GM12878 (cell line): ENCODE results near the gene ARFGAP3. TPM values are rescaled to one million over a fixed set of nuclear protein-coding genes. Genes with fewer than 3 reads are reported as not detected.

Source experiments
- ATAC-seq: fragments of 200-7000 bp; cut with Tn5 transposase; 3 replicates; pipeline ENCODE4 v1.9.1; 2020; ENCODE audit warnings: mild to moderate bottlenecking, moderate library complexity
- BruUV-seq: library from RNA; stranded (reverse); fragments of 400-500 nt; replicated peaks from 2 replicates; lab custom pipeline; 2021; lab: Mats Ljungman, UMichigan
- CTCF ChIA-PET: fragments of 300-600 bp; sonication (Branson Sonifier 250); formaldehyde crosslinking; extraction: SDS; loops from one replicate; lab custom pipeline; 2021; ENCODE audit warnings: inconsistent platforms; lab: Yijun Ruan, JAX
- POLR2A ChIA-PET: fragments of 350-600 bp; formaldehyde crosslinking; extraction: SDS; loops from one replicate; lab custom pipeline; 2021; ENCODE audit warnings: inconsistent platforms; lab: Charles Lee
- RAD21 ChIA-PET: fragments of 300-600 bp; sonication (Branson Sonifier 250); formaldehyde crosslinking; loops from one replicate; lab custom pipeline; 2023; ENCODE audit warnings: antibody characterized with exemption; ENCODE audit not compliant: unreplicated experiment; lab: Charles Lee
- SMC1A ChIA-PET: fragments of 300-600 bp; sonication (Branson Sonifier 250); formaldehyde crosslinking; loops from one replicate; lab custom pipeline; 2023; ENCODE audit not compliant: unreplicated experiment, uncharacterized antibody; lab: Charles Lee
- DNase-seq: peaks from one replicate; pipeline ENCODE4 v3.0.0-alpha.2; 2011; ENCODE audit warnings: low read depth, low spot score
- FAIRE-seq: peaks from 3 replicates; lab custom pipeline; 2011; peaks lifted over from hg19 to GRCh38; lab: Jason Lieb, UNC
- H2AFZ ChIP-seq: 2 replicates; pipeline ENCODE4 v1.6.0; 2011; ENCODE audit warnings: low read depth, low read length, control low read depth; ENCODE audit not compliant: control insufficient read depth
- H3K27ac ChIP-seq: 2 replicates; pipeline ENCODE4 v1.5.1; 2011; ENCODE audit warnings: control low read depth; ENCODE audit not compliant: control insufficient read depth, insufficient read depth
- H3K27me3 ChIP-seq, 2 experiments: replicated peaks in 1 of 2; 2 replicates each; pipeline versions ENCODE4 v1.6.0 to v1.6.1; 2011; ENCODE audit warnings: low read length in 1 of 2; ENCODE audit not compliant: control insufficient read depth in 2 of 2, insufficient read depth in 2 of 2
- H3K36me3 ChIP-seq, 2 experiments: 2 replicates each; pipeline ENCODE4 v1.5.1; 2011; ENCODE audit warnings: low read length in 1 of 2; ENCODE audit not compliant: control insufficient read depth in 2 of 2, insufficient read depth in 2 of 2
- H3K4me1 ChIP-seq: 2 replicates; pipeline ENCODE4 v1.6.1; 2011; ENCODE audit warnings: mild to moderate bottlenecking, low read length, moderate library complexity, mixed read lengths; ENCODE audit not compliant: control insufficient read depth, insufficient read depth
- H3K4me2 ChIP-seq: 2 replicates; pipeline ENCODE4 v1.6.0; 2011; ENCODE audit warnings: control low read depth; ENCODE audit not compliant: control insufficient read depth, insufficient read depth
- H3K4me3 ChIP-seq: fragments of 200-600 bp; sonication (generic); 2 replicates; pipeline ENCODE4 v1.5.1; 2016
- H3K79me2 ChIP-seq: 2 replicates; pipeline ENCODE4 v1.6.0; 2011; ENCODE audit warnings: low read length; ENCODE audit not compliant: control insufficient read depth, insufficient read depth
- H3K9ac ChIP-seq: 2 replicates; pipeline ENCODE4 v1.8.0; 2011; ENCODE audit warnings: low read length, control low read depth, mixed read lengths; ENCODE audit not compliant: control insufficient read depth, insufficient read depth
- H3K9me3 ChIP-seq: replicated peaks from 3 replicates; pipeline ENCODE4 v1.5.1; 2011; ENCODE audit warnings: mild to moderate bottlenecking, low read length; ENCODE audit not compliant: control insufficient read depth, insufficient read depth
- H4K20me1 ChIP-seq: 2 replicates; pipeline ENCODE4 v1.6.0; 2011; ENCODE audit not compliant: control insufficient read depth, insufficient read depth
- FOXM1 ChIP-seq: IDR thresholded peaks from 2 replicates; pipeline ENCODE4 v1.6.1; 2012; ENCODE audit warnings: low read depth, mild to moderate bottlenecking, inconsistent platforms, low read length, moderate library complexity
- IRF4 ChIP-seq: IDR thresholded peaks from 2 replicates; pipeline ENCODE4 v1.6.1; 2011; ENCODE audit warnings: low read depth, low read length
- JUND ChIP-seq: IDR thresholded peaks from 2 replicates; pipeline ENCODE4 v1.6.1; 2012; ENCODE audit warnings: low read depth, mild to moderate bottlenecking, low read length, improper control_type of control experiment, moderate library complexity
- KDM1A ChIP-seq: fragments of 200-600 bp; sonication (generic); IDR thresholded peaks from 2 replicates; pipeline ENCODE4 v1.6.1; 2016; ENCODE audit warnings: borderline replicate concordance
- NR2F1 ChIP-seq: fragments of 450-650 bp; conservative IDR thresholded peaks from 2 replicates; pipeline ENCODE4 v1.6.1; 2017; ENCODE audit warnings: mild to moderate bottlenecking
- POLR2A ChIP-seq: IDR thresholded peaks from 2 replicates; pipeline ENCODE4 v1.6.1; 2011; ENCODE audit warnings: low read depth, mild to moderate bottlenecking, low read length
- YY1 ChIP-seq: IDR thresholded peaks from 2 replicates; pipeline ENCODE4 v1.6.1; 2011; ENCODE audit warnings: low read depth, mild to moderate bottlenecking, low read length
- ZNF24 ChIP-seq: fragments of 450-650 bp; IDR thresholded peaks from 2 replicates; pipeline ENCODE4 v1.6.1; 2017; ENCODE audit warnings: antibody characterized with exemption, mild to moderate bottlenecking
- WGBS: methylation state at CpG from one replicate; pipeline ENCODE4 v1.1.6; 2016; ENCODE audit warnings: low lambda C conversion rate; ENCODE audit not compliant: insufficient replicate concordance, insufficient coverage; ENCODE audit errors: missing lambda C conversion rate; 5-methylcytosine and 5-hydroxymethylcytosine counted together
- in situ Hi-C: fragments of 300-500 bp; cut with MboI; formaldehyde crosslinking; loops from 9 replicates; pipeline ENCODE4 v1.14.3; 2018; ENCODE audit warnings: mixed read lengths
- intact Hi-C: fragments of 100-400 bp; cut with micrococcal nuclease; formaldehyde crosslinking; loops from one replicate; pipeline ENCODE4 v1.14.2; 2022; ENCODE audit not compliant: unreplicated experiment
- polyA plus RNA-seq, 11 experiments: library from polyadenylated mRNA; depleted of rRNA in 4 of 11; unstranded in 6 of 11; stranded (reverse) in 5 of 11; fragments of >200 nt; fragmentation: Nextera tagmentation in 4 of 11; fragmentation: Illumina TruSeq in 1 of 11; extraction: Ambion mirVana in 4 of 11; extraction: Trizol in 1 of 11; gene quantifications; 1 replicate in 1 of 11; 2 replicates in 10 of 11; pipeline versions ENCODE4 v1.2.1 to v1.2.3, GENCODE V29; 2011 to 2016; ENCODE audit warnings: inconsistent platforms in 2 of 11, missing spikeins in 2 of 11, low read depth in 1 of 11
- total RNA-seq, 4 experiments: library from RNA; depleted of rRNA in 3 of 4; stranded (reverse); fragments of >200 nt in 3 of 4; fragmentation: Illumina TruSeq in 1 of 4; extraction: Trizol in 1 of 4; gene quantifications; 2 replicates each; pipeline versions ENCODE4 v1.2.1 to v1.2.3, GENCODE V29; 2013 to 2021
- TF ChIP-seq, protein P1 (sequence below): fragments of 450-650 bp; formaldehyde crosslinking; IDR thresholded peaks from 2 replicates; pipeline ENCODE4 v1.5.0; 2022; ENCODE audit warnings: mild to moderate bottlenecking, missing genetic modification characterization
- TF ChIP-seq, protein P2 (sequence below): IDR thresholded peaks from 2 replicates; pipeline ENCODE4 v1.6.1; 2011; ENCODE audit warnings: borderline replicate concordance, low read depth, mild to moderate bottlenecking, moderate library complexity, mixed read lengths, low read length; ENCODE audit not compliant: insufficient read depth; ENCODE audit errors: extremely low read length

The ARFGAP3 gene
- total and polyA plus RNA-seq, 10 of the 15 experiments (the other 5 are each of a cell fraction or from before 2014, with no cell fraction given): 29.7 to 50.8 (median 39.5) TPM

DNA sequence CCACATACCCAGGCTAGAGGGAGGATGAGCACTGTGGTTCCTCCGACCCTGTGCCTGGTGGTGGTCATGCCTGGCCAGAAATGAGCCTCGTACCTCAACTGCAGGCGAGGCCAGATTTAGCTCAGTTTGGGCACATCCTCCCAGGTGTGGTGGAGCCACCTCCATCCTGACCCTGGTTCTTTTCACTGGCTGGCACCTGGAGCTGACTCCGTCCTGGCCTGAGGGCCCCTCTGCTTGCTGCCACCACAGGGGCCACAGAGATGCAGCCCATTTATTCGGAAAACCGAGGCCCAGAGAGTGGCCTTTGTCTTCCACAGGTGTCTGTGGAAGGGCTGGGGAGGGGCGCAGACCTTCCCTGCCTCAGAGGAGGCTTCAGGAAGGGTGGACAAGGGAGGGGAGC lies 9.0 kb upstream of the ARFGAP3 start:
- Histone ChIP-seq H4K20me1 (no peaks in the 10 kb centered on the region), H3K4me1 (peaks cover 3% of the 10 kb centered on the region), H3K27ac (no peak overlapping the region), H3K9ac (no peak overlapping the region), H2AFZ (no peak overlapping the region), H3K4me2 (no peak overlapping the region), H3K4me3 (no peak overlapping the region), H3K36me3 (peaks cover 0 to 6% of the 10 kb centered on the region in 2 experiments; a peak in 3 of 4 replicates), H3K9me3 (peaks cover 6% of the 10 kb centered on the region; the same call in 2 of the 3 replicates), H3K79me2 (no peaks in the 10 kb centered on the region), H3K27me3 (no peaks in the 10 kb centered on the region)
- in situ Hi-C loops: loop anchor here (5.0 kb wide), 1 partner anchor 204 kb away; no protein-coding TSS in a partner anchor
- no TSS peak for BruUV-seq
- intact Hi-C loops: loop anchor here (2.0 to 5.0 kb wide), 2 partner anchors 85 to 166 kb away; no protein-coding TSS in a partner anchor
- SMC1A ChIA-PET: no interaction called here
- ATAC-seq: no peak
- TF ChIP-seq NR2F1: no peak
- TF ChIP-seq POLR2A: peak; percentile 23; the same call in 1 of the 2 replicates
- RAD21 ChIA-PET: interaction anchor here (1.5 to 3.2 kb wide), 4 partner anchors 10 to 206 kb away, joined by 7 to 38 read pairs (median 16); partner anchors contain the start of gene ARFGAP3
- no peak for FAIRE-seq
- no peak for DNase-seq
- 97% methylated on average over 7 of the region's 7 CpGs for WGBS
- POLR2A ChIA-PET: no interaction called here
- CTCF ChIA-PET: interaction anchor here (0.6 to 4.9 kb wide), 14 partner anchors 8 to 272 kb away, joined by 3 to 58 read pairs (median 9); partner anchors contain the start of gene ARFGAP3

DNA sequence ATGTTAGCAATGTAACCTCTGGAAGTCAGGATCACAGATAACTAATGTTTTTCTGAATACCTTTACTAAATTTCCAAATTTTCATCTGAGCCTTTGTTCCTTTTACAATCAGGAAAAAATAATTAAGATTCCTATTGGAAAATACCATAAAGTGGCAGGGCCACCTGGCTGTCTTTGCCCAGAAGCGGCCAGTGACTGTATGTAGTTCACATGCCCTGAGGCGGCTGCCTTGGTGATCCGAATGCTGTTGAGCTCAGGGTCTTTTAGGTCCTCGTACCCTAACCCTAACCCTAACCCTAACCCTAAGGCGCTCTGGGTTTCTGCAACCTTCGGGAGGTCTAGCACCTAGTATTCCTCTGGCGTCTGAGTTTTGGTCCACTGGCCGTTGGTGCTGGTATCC lies 8.5 kb upstream of the ARFGAP3 start:
- no peak overlapping the region for H2AFZ ChIP-seq
- 98% methylated on average over 8 of the region's 8 CpGs for WGBS
- in situ Hi-C loops (loop anchor here (5.0 kb wide), 1 partner anchor 203 kb away; no protein-coding TSS in a partner anchor), intact Hi-C loops (loop anchor here (5.0 kb wide), 1 partner anchor 167 kb away; no protein-coding TSS in a partner anchor)
- H3K27me3 ChIP-seq: no peaks in the 10 kb centered on the region
- no peak overlapping the region for H3K4me2 ChIP-seq
- no peak overlapping the region for H3K9ac ChIP-seq
- CTCF ChIA-PET: interaction anchor here (0.6 to 4.9 kb wide), 2 partner anchors 32 to 169 kb away, joined by 3 to 58 read pairs; no protein-coding TSS in a partner anchor
- BruUV-seq: no TSS peak
- no peak overlapping the region for H3K27ac ChIP-seq
- H3K4me3 ChIP-seq: no peak overlapping the region
- POLR2A ChIA-PET: no interaction called here
- peaks cover 6% of the 10 kb centered on the region; the same call in 2 of the 3 replicates for H3K9me3 ChIP-seq
- H3K79me2 ChIP-seq: no peaks in the 10 kb centered on the region
- H3K4me1 ChIP-seq: peaks cover 6% of the 10 kb centered on the region
- H4K20me1 ChIP-seq: no peaks in the 10 kb centered on the region
- DNase-seq (no peak), FAIRE-seq (no peak), ATAC-seq (no peak)
- RAD21 ChIA-PET: no interaction called here
- SMC1A ChIA-PET: no interaction called here
- peaks cover 0 to 2% of the 10 kb centered on the region in 2 experiments; a peak in 3 of 4 replicates for H3K36me3 ChIP-seq
- TF ChIP-seq, protein P1, sequence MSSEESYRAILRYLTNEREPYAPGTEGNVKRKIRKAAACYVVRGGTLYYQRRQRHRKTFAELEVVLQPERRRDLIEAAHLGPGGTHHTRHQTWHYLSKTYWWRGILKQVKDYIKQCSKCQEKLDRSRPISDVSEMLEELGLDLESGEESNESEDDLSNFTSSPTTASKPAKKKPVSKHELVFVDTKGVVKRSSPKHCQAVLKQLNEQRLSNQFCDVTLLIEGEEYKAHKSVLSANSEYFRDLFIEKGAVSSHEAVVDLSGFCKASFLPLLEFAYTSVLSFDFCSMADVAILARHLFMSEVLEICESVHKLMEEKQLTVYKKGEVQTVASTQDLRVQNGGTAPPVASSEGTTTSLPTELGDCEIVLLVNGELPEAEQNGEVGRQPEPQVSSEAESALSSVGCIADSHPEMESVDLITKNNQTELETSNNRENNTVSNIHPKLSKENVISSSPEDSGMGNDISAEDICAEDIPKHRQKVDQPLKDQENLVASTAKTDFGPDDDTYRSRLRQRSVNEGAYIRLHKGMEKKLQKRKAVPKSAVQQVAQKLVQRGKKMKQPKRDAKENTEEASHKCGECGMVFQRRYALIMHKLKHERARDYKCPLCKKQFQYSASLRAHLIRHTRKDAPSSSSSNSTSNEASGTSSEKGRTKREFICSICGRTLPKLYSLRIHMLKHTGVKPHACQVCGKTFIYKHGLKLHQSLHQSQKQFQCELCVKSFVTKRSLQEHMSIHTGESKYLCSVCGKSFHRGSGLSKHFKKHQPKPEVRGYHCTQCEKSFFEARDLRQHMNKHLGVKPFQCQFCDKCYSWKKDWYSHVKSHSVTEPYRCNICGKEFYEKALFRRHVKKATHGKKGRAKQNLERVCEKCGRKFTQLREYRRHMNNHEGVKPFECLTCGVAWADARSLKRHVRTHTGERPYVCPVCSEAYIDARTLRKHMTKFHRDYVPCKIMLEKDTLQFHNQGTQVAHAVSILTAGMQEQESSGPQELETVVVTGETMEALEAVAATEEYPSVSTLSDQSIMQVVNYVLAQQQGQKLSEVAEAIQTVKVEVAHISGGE (CRISPR knock-in tag): no peak
- TF ChIP-seq IRF4 (no peak), YY1 (no peak), FOXM1 (no peak), JUND (no peak), ZNF24 (no peak), KDM1A (no peak)
- TF ChIP-seq, protein P2, sequence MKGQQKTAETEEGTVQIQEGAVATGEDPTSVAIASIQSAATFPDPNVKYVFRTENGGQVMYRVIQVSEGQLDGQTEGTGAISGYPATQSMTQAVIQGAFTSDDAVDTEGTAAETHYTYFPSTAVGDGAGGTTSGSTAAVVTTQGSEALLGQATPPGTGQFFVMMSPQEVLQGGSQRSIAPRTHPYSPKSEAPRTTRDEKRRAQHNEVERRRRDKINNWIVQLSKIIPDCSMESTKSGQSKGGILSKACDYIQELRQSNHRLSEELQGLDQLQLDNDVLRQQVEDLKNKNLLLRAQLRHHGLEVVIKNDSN: no peak
